Panc1 (cell line): Measurements from ENCODE around the gene SLC25A29.

ENCODE experiments used
- CTCF ChIP-seq: fragments of 450-650 bp; IDR thresholded peaks from 2 replicates; pipeline ENCODE4 v1.5.1; 2017; ENCODE audit warnings: mild to moderate bottlenecking
- POLR2AphosphoS5 ChIP-seq: IDR thresholded peaks from 2 replicates; pipeline ENCODE4 v1.6.1; 2012; ENCODE audit warnings: mild to moderate bottlenecking, low read depth, low read length, moderate library complexity

DNA sequence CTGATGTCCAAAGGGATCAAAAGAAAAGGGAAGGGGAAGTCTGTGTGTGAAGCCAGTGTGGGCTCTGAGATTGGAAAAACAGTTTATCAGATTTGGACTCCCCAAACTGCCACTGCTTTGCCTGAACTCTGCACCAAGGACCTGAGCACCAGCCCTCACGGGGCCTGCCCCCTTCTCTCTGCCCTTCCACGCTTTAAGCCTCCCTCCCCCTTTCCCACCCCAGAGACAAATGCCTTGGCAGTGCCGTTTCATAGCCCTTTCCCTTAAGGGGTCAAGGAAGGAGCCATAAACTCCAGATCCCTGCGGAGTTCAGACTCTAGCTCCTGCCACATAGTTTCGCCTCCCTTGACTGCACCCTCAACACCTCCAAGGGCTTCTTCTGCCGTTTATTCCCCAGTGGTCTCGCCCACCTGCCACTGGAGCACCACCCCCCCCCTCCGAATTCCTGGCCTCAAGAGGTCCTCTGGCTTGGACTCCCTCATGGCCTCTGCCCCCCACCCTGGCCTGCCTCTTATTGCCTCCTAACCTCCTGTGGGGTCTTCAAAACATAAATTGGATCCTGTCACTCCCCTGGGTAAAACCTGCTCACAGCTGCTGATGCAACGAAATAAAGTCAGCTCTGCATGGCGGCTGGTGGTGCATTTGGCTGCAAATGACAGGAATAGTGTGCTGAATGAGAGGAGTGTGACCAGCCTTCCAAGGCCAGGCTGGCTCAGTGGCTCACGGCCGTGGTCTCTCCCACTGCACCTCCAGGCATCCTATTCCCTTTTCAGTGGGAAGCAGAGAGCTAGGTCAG lies 18.8 kb downstream of the SLC25A29 start:
- TF ChIP-seq CTCF (no peak), POLR2AphosphoS5 (no peak)
